HuH-7 (cell line): ENCODE results near the gene RNF149.

Experiments
- DNase-seq: peaks from one replicate; pipeline ENCODE4 v3.0.0; 2011; ENCODE audit warnings: low spot score

The RNF149 gene

GRCh38 chr2:101231240-101231639 is 77.3 kb downstream of the RNF149 start:
- DNase-seq: no peak

GRCh38 chr2:101230541-101231001 is 77.9 kb downstream of the RNF149 start:
- no peak for DNase-seq
